Psoas muscle (tissue), 8 donors: Measurements from ENCODE around the gene GALNT10. TPM values are rescaled to one million over a fixed set of nuclear protein-coding genes. Genes with fewer than 3 reads are reported as not detected.

Experiments
- ATAC-seq, 4 donors: fragments of 200-7000 bp; cut with Tn5 transposase; one replicate each; pipeline ENCODE4 v1.9.1; 2020; ENCODE audit warnings: moderate library complexity in 3 of 4, mild to moderate bottlenecking in 2 of 4
- DNase-seq, 2 donors: peaks; one replicate each; pipeline ENCODE4 v3.0.0-alpha.2; 2020
- H3K27ac ChIP-seq: fragments of 200-600 bp; one replicate; pipeline ENCODE4 v1.8.0; 2022
- H3K27me3 ChIP-seq, 3 donors: fragments of 200-600 bp in 1 of 3; one replicate each; pipeline versions ENCODE4 v1.6.1 to v1.8.0; 2013 to 2022; ENCODE audit warnings: low read length in 2 of 3, mild to moderate bottlenecking in 2 of 3, moderate library complexity in 1 of 3; ENCODE audit not compliant: insufficient read depth in 3 of 3
- H3K36me3 ChIP-seq, 2 donors: fragments of 200-600 bp in 1 of 2; one replicate each; pipeline versions ENCODE4 v1.6.1 to v1.8.0; 2013 to 2022; ENCODE audit warnings: low read depth in 1 of 2, mild to moderate bottlenecking in 1 of 2, moderate library complexity in 1 of 2; ENCODE audit not compliant: insufficient read depth in 1 of 2
- H3K4me1 ChIP-seq: fragments of 200-600 bp; one replicate; pipeline ENCODE4 v1.8.0; 2022
- H3K4me3 ChIP-seq: fragments of 200-600 bp; one replicate; pipeline ENCODE4 v1.8.0; 2022; ENCODE audit warnings: mild to moderate bottlenecking
- H3K9me3 ChIP-seq: fragments of 200-600 bp; one replicate; pipeline ENCODE4 v1.8.0; 2022
- CTCF ChIP-seq: fragments of 200-600 bp; IDR thresholded peaks from one replicate; pipeline ENCODE4 v1.8.0; 2022; ENCODE audit warnings: antibody characterized with exemption
- WGBS, 3 donors: extraction: QIAGEN DNeasy Blood & Tissue Kit; methylation state at CpG; one replicate each; pipeline versions ENCODE4 v1.1.6 to v1.1.7; 2013; 5-methylcytosine and 5-hydroxymethylcytosine counted together
- intact Hi-C, 2 donors: fragments of 100-400 bp; cut with DNase I; formaldehyde crosslinking; loops; one replicate each; pipeline versions ENCODE4 v1.11.0 to v1.14.2; 2022
- polyA plus RNA-seq, 3 donors: library from polyadenylated mRNA; stranded (reverse); fragments of 200-250 nt; gene quantifications; one replicate each; pipeline ENCODE4 v1.2.3, GENCODE V29; 2013
- total RNA-seq, 4 donors: library from RNA; stranded (reverse); fragmentation: NEBNext Ultra II Directional in 2 of 4; extraction: Animal tissue kit (Norgen Biotek cat#: 25700) in 2 of 4; gene quantifications; one replicate each; pipeline versions ENCODE4 v1.2.1 to v1.2.4, GENCODE V29; 2021 to 2023
- donor health status: healthy with polysubstance abuse.
- donor health status: DM: no; HTN: no; CAD: no; lungs with moderate emphysema.
- donor health status: Bipolar disorder and iron deficiency.
- donor health status: healthy.
- donor health status: DM: yes; HTN: yes; CAD: no.
- donor health status: DM: no; HTN: no; CAD: no.
- donor health status: DM: no; HTN: no; CAD: no.
- donor health status: DM: yes; HTN: yes; CAD: no.

Gene GALNT10
- total and polyA plus RNA-seq, 7 donors: 4.2 to 9.9 (median 6.8) TPM

DNA sequence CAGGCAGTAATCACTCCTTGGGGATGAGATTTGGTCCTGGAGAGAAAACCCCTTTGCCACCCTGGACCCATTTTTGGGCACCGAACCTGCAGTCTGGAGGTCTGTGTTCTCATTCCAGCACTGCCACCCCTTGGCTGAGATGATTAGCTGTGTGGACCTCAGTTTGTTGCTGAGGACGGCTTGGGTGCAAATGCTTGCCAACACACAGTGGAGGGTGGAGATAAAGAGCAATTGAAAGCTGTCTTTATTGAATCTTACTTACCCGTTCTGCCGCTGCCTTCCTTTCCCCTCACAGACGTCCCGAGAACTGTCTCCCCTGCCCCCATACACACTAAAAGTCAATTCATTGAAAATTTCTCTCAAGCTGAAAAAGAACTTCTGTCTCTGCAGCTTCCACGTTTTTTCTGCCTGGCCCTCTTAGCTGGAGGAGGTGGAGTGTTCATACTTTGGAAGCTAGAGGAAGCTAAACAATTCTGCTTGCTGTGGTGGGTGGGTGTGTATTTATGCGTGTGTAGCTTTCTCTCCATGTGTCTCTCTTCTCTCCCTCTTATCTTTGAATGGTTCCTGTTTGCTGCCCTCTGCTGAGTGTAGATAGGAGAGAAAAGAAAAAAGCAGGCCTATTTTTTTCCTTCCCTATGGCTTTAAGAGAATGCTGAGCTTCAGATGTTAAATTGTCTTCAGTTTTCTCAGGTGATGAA, 6.6 kb downstream of the GALNT10 start:
- ATAC-seq: peak in 1 of 4 donors; percentile 53
- Histone ChIP-seq H3K27ac (no peak overlapping the region), H3K4me3 (no peak overlapping the region), H3K9me3 (no peaks in the 10 kb centered on the region), H3K36me3 (peaks cover 0 to 6% of the 10 kb centered on the region in 2 donors), H3K4me1 (peaks cover 19% of the 10 kb centered on the region), H3K27me3 (no peaks in the 10 kb centered on the region)
- 75 to 80% (median 77%) methylated on average over 8 of the region's 8 CpGs for WGBS, 3 donors
- intact Hi-C loops: no loop called here
- no peak for TF ChIP-seq CTCF
- no peak for DNase-seq

- Histone ChIP-seq H3K36me3 (peaks cover 0 to 6% of the 10 kb centered on the region in 2 donors), H3K27ac (no peak overlapping the region), H3K9me3 (no peaks in the 10 kb centered on the region), H3K4me1 (peaks cover 18% of the 10 kb centered on the region), H3K27me3 (no peaks in the 10 kb centered on the region), H3K4me3 (no peak overlapping the region)
- no peak for DNase-seq
- intact Hi-C loops: no loop called here
- TF ChIP-seq CTCF: no peak
- 91 to 94% (median 93%) methylated on average over 8 of the region's 8 CpGs for WGBS, 3 donors
- no peak for ATAC-seq
These were observed 7.4 kb downstream of the GALNT10 start for GRCh38 chr5:154197801-154198491.

- no peak overlapping the region for H3K4me3 ChIP-seq
- intact Hi-C loops: no loop called here
- TF ChIP-seq CTCF: no peak
- peaks cover 16% of the 10 kb centered on the region for H3K4me1 ChIP-seq
- H3K36me3 ChIP-seq: peaks cover 0 to 6% of the 10 kb centered on the region in 2 donors
- no peaks in the 10 kb centered on the region for H3K9me3 ChIP-seq
- H3K27ac ChIP-seq: no peak overlapping the region
- H3K27me3 ChIP-seq: no peaks in the 10 kb centered on the region
- DNase-seq: no peak
- ATAC-seq: no peak
- WGBS, 3 donors: 76 to 95% (median 84%) methylated on average over 4 of the region's 4 CpGs
These were observed 8.2 kb downstream of the GALNT10 start for GRCh38 chr5:154198611-154199230.

DNA sequence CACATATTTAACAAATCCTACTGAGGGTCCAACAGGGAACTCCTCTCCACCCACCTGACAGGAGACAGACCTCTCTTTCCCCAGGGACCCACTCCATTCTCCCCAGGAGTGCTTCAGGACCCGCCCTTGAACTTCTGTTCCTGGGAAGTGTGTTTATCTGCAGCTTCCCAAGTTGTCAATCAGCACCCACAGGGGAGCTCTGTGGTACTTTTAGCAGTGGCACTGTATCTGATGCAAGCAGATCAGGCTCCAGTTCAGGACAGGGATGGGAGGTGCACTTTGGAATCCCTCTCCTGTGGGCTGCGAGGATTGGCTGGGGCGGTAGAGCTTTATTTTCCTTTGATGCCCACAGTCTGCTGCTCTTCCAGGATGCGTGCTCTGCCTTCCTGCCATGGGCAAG, 8.7 kb downstream of the GALNT10 start:
- ATAC-seq (no peak), DNase-seq (no peak)
- intact Hi-C loops: no loop called here
- Histone ChIP-seq H3K27me3 (no peaks in the 10 kb centered on the region), H3K36me3 (peaks cover 0 to 6% of the 10 kb centered on the region in 2 donors), H3K27ac (no peak overlapping the region), H3K4me3 (no peak overlapping the region), H3K4me1 (peaks cover 10% of the 10 kb centered on the region), H3K9me3 (no peaks in the 10 kb centered on the region)
- 93 to 96% (median 93%) methylated on average over 4 of the region's 4 CpGs for whole genome bisulfite sequencing, 3 donors
- TF ChIP-seq CTCF: no peak
